Stomach (tissue), 9 donors: ENCODE results near the gene SFMBT2. TPM values are rescaled to one million over a fixed set of nuclear protein-coding genes. Genes with fewer than 3 reads are reported as not detected.

Experiments
- DNase-seq, 2 donors: peaks; one replicate each; pipeline versions ENCODE4 v3.0.0 to v3.0.0-alpha.2; 2013 to 2019
- H3K27ac ChIP-seq, 5 donors: fragments of 200-600 bp in 4 of 5; sonication (generic) in 4 of 5; one replicate each; pipeline ENCODE4 v1.5.1; 2013 to 2019; ENCODE audit warnings: mild to moderate bottlenecking in 1 of 5, moderate library complexity in 1 of 5
- H3K27me3 ChIP-seq, 3 donors: fragments of 200-600 bp; sonication (generic); one replicate each; pipeline ENCODE4 v1.5.1; 2017 to 2019; ENCODE audit warnings: mixed run types in 1 of 3
- H3K36me3 ChIP-seq, 4 donors: fragments of 200-600 bp; sonication (generic); 1 replicate in 3 of 4; 2 replicates in 1 of 4; pipeline ENCODE4 v1.5.1; 2016 to 2019
- H3K4me1 ChIP-seq, 4 donors: fragments of 200-600 bp; sonication (generic); one replicate each; pipeline ENCODE4 v1.5.1; 2016 to 2019
- H3K4me3 ChIP-seq, 4 donors: fragments of 200-600 bp; sonication (generic) in 3 of 4; one replicate each; pipeline ENCODE4 v1.5.1; 2016 to 2019; ENCODE audit warnings: mild to moderate bottlenecking in 1 of 4
- H3K9me3 ChIP-seq, 4 donors: fragments of 200-600 bp; sonication (generic); one replicate each; pipeline ENCODE4 v1.5.1; 2016 to 2019
- CTCF ChIP-seq, 7 experiments: fragments of 450-650 bp in 4 of 7; fragments of 200-600 bp in 3 of 7; sonication (generic) in 3 of 7; IDR thresholded peaks; one replicate each; pipeline ENCODE4 v1.5.1; 2016 to 2019; ENCODE audit warnings: antibody characterized with exemption in 7 of 7, control low read depth in 2 of 7, mild to moderate bottlenecking in 1 of 7
- EP300 ChIP-seq: sonication (generic); formaldehyde crosslinking; IDR thresholded peaks from one replicate; pipeline ENCODE4 v1.6.1; 2017; ENCODE audit warnings: antibody characterized with exemption
- POLR2A ChIP-seq, 4 donors: fragments of 450-650 bp; IDR thresholded peaks; one replicate each; pipeline ENCODE4 v1.6.1; 2016; ENCODE audit warnings: antibody characterized with exemption in 4 of 4, control low read depth in 2 of 4, mild to moderate bottlenecking in 1 of 4, moderate library complexity in 1 of 4
- POLR2AphosphoS5 ChIP-seq, 3 donors: sonication (generic); formaldehyde crosslinking; IDR thresholded peaks; one replicate each; pipeline ENCODE4 v1.6.1; 2016; ENCODE audit warnings: antibody characterized with exemption in 3 of 3
- WGBS, 5 donors: extraction: QIAGEN DNeasy Blood & Tissue Kit in 3 of 5; methylation state at CpG; one replicate each; pipeline versions ENCODE4 v1.1.5 to v1.1.7; 2013 to 2018; 5-methylcytosine and 5-hydroxymethylcytosine counted together
- intact Hi-C: fragments of 100-400 bp; cut with DNase I; formaldehyde crosslinking; loops from one replicate; pipeline ENCODE4 v1.15.1; 2023; ENCODE audit warnings: low total_unique reads
- polyA plus RNA-seq, 3 donors: library from polyadenylated mRNA; stranded (reverse); fragments of 200-250 nt; gene quantifications; one replicate each; pipeline ENCODE4 v1.2.3, GENCODE V29; 2013
- total RNA-seq, 5 donors: library from RNA; depleted of rRNA; stranded (reverse); fragments of >200 nt; gene quantifications; one replicate each; pipeline versions ENCODE4 v1.1.0 to v1.2.3, GENCODE V29; 2014 to 2016
- donor health status: healthy with polysubstance abuse.
- donor health status: Bipolar disorder and iron deficiency.
- donor health status: healthy.

SFMBT2 gene
- total and polyA plus RNA-seq, 8 donors = 0.90 to 17.3 (median 5.0) TPM

- TF ChIP-seq EP300 = no peak
- peak in 4 of 7 experiments; percentile 4 to 39 (median 14) for TF ChIP-seq CTCF (IDR thresholded peaks at IDR 0.05)
- TF ChIP-seq POLR2A (IDR thresholded peaks at IDR 0.05) = no peak
- Histone ChIP-seq H3K27me3 (no peaks in the 10 kb centered on the region), H3K4me3 (no peak overlapping the region), H3K4me1 (no peaks in the 10 kb centered on the region), H3K36me3 (no peaks in the 10 kb centered on the region), H3K27ac (no peak overlapping the region), H3K9me3 (no peaks in the 10 kb centered on the region)
- peak; percentile 43 to 73 for DNase-seq
- intact Hi-C loops = no loop called here
- 26 to 35% (median 29%) methylated on average over 10 of the region's 10 CpGs for WGBS, 5 donors
Measured at GRCh38 chr10:7121154-7121797, 289.6 kb downstream of the SFMBT2 start.

GRCh38 chr10:7119325-7120015 lies 291.4 kb downstream of the SFMBT2 start:
- H3K4me1 ChIP-seq = no peaks in the 10 kb centered on the region
- no peak for TF ChIP-seq EP300
- TF ChIP-seq POLR2A (IDR thresholded peaks at IDR 0.05) = no peak
- TF ChIP-seq CTCF (IDR thresholded peaks at IDR 0.05) = no peak
- TF ChIP-seq POLR2AphosphoS5 (IDR thresholded peaks at IDR 0.05) = no peak
- 78 to 86% (median 84%) methylated on average over 14 of the region's 14 CpGs for WGBS, 5 donors
- DNase-seq = no peak
- no peaks in the 10 kb centered on the region for H3K36me3 ChIP-seq
- H3K27me3 ChIP-seq = no peaks in the 10 kb centered on the region
- no peaks in the 10 kb centered on the region for H3K9me3 ChIP-seq
- intact Hi-C loops = no loop called here
- no peak overlapping the region for H3K27ac ChIP-seq
- H3K4me3 ChIP-seq = no peak overlapping the region

- Histone ChIP-seq H3K9me3 (no peaks in the 10 kb centered on the region), H3K4me1 (no peaks in the 10 kb centered on the region), H3K36me3 (no peaks in the 10 kb centered on the region), H3K27me3 (no peaks in the 10 kb centered on the region), H3K4me3 (no peak overlapping the region), H3K27ac (no peak overlapping the region)
- intact Hi-C loops = no loop called here
- no peak for TF ChIP-seq POLR2AphosphoS5 (IDR thresholded peaks at IDR 0.05)
- no peak for TF ChIP-seq CTCF (IDR thresholded peaks at IDR 0.05)
- TF ChIP-seq POLR2A (IDR thresholded peaks at IDR 0.05) = no peak
- TF ChIP-seq EP300 = no peak
- 75 to 79% (median 78%) methylated on average over 17 of the region's 17 CpGs for WGBS, 5 donors
- DNase-seq = no peak
Measured at GRCh38 chr10:7117806-7118674, 292.8 kb downstream of the SFMBT2 start.

GRCh38 chr10:7117177-7117799 lies 293.5 kb downstream of the SFMBT2 start:
- WGBS, 5 donors = 80 to 89% (median 82%) methylated on average over 5 of the region's 5 CpGs
- H3K4me3 ChIP-seq = no peak overlapping the region
- intact Hi-C loops = no loop called here
- no peak for DNase-seq
- H3K9me3 ChIP-seq = no peaks in the 10 kb centered on the region
- H3K27ac ChIP-seq = no peak overlapping the region
- no peaks in the 10 kb centered on the region for H3K4me1 ChIP-seq
- no peaks in the 10 kb centered on the region for H3K36me3 ChIP-seq
- TF ChIP-seq EP300 = no peak
- no peak for TF ChIP-seq CTCF (IDR thresholded peaks at IDR 0.05)
- no peaks in the 10 kb centered on the region for H3K27me3 ChIP-seq
